SK-N-SH treated with all-trans-retinoic acid at 6 μM for 48 hours (cell line): Measurements from ENCODE around the gene CSDE1.
"Not testable (repeated sequence)": the region's sequence is repeated elsewhere in the genome, so short reads cannot be mapped to it uniquely, and the experiment has no call there.

ENCODE experiments used
- ATAC-seq: fragments of 200-7000 bp; cut with Tn5 transposase; 3 replicates; pipeline ENCODE4 v1.9.1; 2020; ENCODE audit warnings: mild to moderate bottlenecking, moderate library complexity
- BACH2 ChIP-seq: fragments of 250-450 bp; sonication (Bioruptor Pico); IDR thresholded peaks from 2 replicates; pipeline ENCODE4 v1.9.0; 2021; ENCODE audit warnings: mild to moderate bottlenecking, borderline replicate concordance
- CREB5 ChIP-seq: fragments of 250-450 bp; sonication (Bioruptor Pico); IDR thresholded peaks from 2 replicates; pipeline ENCODE4 v1.5.1; 2020; ENCODE audit warnings: low read depth, mild to moderate bottlenecking, moderate library complexity
- CSDC2 ChIP-seq: fragments of 250-450 bp; sonication (Bioruptor Pico); IDR thresholded peaks from 2 replicates; pipeline ENCODE4 v1.5.0; 2020; ENCODE audit warnings: mild to moderate bottlenecking, moderate library complexity
- ESRRG ChIP-seq: fragments of 250-450 bp; sonication (Bioruptor Pico); IDR thresholded peaks from 2 replicates; pipeline ENCODE4 v1.6.1; 2021; ENCODE audit warnings: mild to moderate bottlenecking
- GLIS3 ChIP-seq: fragments of 250-450 bp; sonication (Bioruptor Pico); IDR thresholded peaks from 2 replicates; pipeline ENCODE4 v1.5.0; 2020; ENCODE audit warnings: mild to moderate bottlenecking, moderate library complexity
- ISL1 ChIP-seq: fragments of 250-450 bp; sonication (Bioruptor Pico); IDR thresholded peaks from 2 replicates; pipeline ENCODE4 v2.1.2; 2022; ENCODE audit warnings: mild to moderate bottlenecking, moderate library complexity
- OSR1 ChIP-seq: fragments of 250-450 bp; sonication (Bioruptor Pico); IDR thresholded peaks from 2 replicates; pipeline ENCODE4 v1.8.0; 2022; ENCODE audit warnings: moderate library complexity, mild to moderate bottlenecking, inconsistent platforms
- PATZ1 ChIP-seq: fragments of 250-450 bp; sonication (Bioruptor Pico); IDR thresholded peaks from 2 replicates; pipeline ENCODE4 v1.8.0; 2020; ENCODE audit warnings: mild to moderate bottlenecking, moderate library complexity, borderline replicate concordance
- PPARA ChIP-seq: fragments of 250-450 bp; sonication (Bioruptor Pico); IDR thresholded peaks from 2 replicates; pipeline ENCODE4 v1.5.0; 2020; ENCODE audit warnings: mild to moderate bottlenecking, borderline replicate concordance
- RARB ChIP-seq: fragments of 250-450 bp; sonication (Bioruptor Pico); IDR thresholded peaks from 2 replicates; pipeline ENCODE4 v1.8.0; 2021; ENCODE audit warnings: mild to moderate bottlenecking, moderate library complexity
- SNAI2 ChIP-seq: fragments of 250-450 bp; sonication (Bioruptor Pico); IDR thresholded peaks from 2 replicates; pipeline ENCODE4 v1.5.0; 2020; ENCODE audit warnings: mild to moderate bottlenecking, moderate library complexity
- TCF4 ChIP-seq: fragments of 250-450 bp; sonication (Bioruptor Pico); IDR thresholded peaks from 2 replicates; pipeline ENCODE4 v1.8.0; 2021; ENCODE audit warnings: mild to moderate bottlenecking, moderate library complexity, borderline replicate concordance
- TOX ChIP-seq: fragments of 250-450 bp; sonication (Bioruptor Pico); IDR thresholded peaks from 2 replicates; pipeline ENCODE4 v1.8.0; 2021; ENCODE audit warnings: mild to moderate bottlenecking, moderate library complexity, borderline replicate concordance
- TSHZ2 ChIP-seq: fragments of 250-450 bp; sonication (Bioruptor Pico); IDR thresholded peaks from 2 replicates; pipeline ENCODE4 v1.5.0; 2020; ENCODE audit warnings: mild to moderate bottlenecking, moderate library complexity
- ZC3H10 ChIP-seq: fragments of 250-450 bp; sonication (Bioruptor Pico); IDR thresholded peaks from 2 replicates; pipeline ENCODE4 v1.5.1; 2021; ENCODE audit warnings: mild to moderate bottlenecking, moderate library complexity
- ZFP3 ChIP-seq: fragments of 250-450 bp; sonication (Bioruptor Pico); IDR thresholded peaks from 2 replicates; pipeline ENCODE4 v1.5.0; 2020; ENCODE audit warnings: mild to moderate bottlenecking, moderate library complexity
- ZFP30 ChIP-seq: fragments of 450-650 bp; formaldehyde crosslinking; IDR thresholded peaks from 2 replicates; pipeline ENCODE4 v1.5.0; 2022; ENCODE audit warnings: mild to moderate bottlenecking, moderate library complexity
- ZNF565 ChIP-seq: fragments of 450-650 bp; formaldehyde crosslinking; conservative IDR thresholded peaks from 2 replicates; pipeline ENCODE4 v1.5.0; 2020; ENCODE audit warnings: low read depth, mild to moderate bottlenecking, moderate library complexity
- ZNF70 ChIP-seq: fragments of 450-650 bp; formaldehyde crosslinking; IDR thresholded peaks from 2 replicates; pipeline ENCODE4 v1.5.0; 2020; ENCODE audit warnings: mild to moderate bottlenecking, moderate library complexity
- ZNF8 ChIP-seq: fragments of 450-650 bp; formaldehyde crosslinking; IDR thresholded peaks from 2 replicates; pipeline ENCODE4 v1.5.0; 2020; ENCODE audit warnings: mild to moderate bottlenecking, moderate library complexity
- TF ChIP-seq, protein P1 (sequence below): fragments of 250-450 bp; sonication (Bioruptor Pico); IDR thresholded peaks from 2 replicates; pipeline ENCODE4 v1.5.1; 2021; ENCODE audit warnings: mild to moderate bottlenecking, moderate library complexity

The CSDE1 gene

GRCh38 chr1:114757455-114758255, at the start of gene CSDE1:
CSDE1 (minus strand) TSS chr1:114757984; CDS start chr1:114739890, 18,094 bp downstream.
- TF ChIP-seq RARB (CRISPR knock-in tag), result peak; percentile 28; the same call in 1 of the 2 replicates
- TF ChIP-seq ZNF8, result no peak
- TF ChIP-seq, protein P1, sequence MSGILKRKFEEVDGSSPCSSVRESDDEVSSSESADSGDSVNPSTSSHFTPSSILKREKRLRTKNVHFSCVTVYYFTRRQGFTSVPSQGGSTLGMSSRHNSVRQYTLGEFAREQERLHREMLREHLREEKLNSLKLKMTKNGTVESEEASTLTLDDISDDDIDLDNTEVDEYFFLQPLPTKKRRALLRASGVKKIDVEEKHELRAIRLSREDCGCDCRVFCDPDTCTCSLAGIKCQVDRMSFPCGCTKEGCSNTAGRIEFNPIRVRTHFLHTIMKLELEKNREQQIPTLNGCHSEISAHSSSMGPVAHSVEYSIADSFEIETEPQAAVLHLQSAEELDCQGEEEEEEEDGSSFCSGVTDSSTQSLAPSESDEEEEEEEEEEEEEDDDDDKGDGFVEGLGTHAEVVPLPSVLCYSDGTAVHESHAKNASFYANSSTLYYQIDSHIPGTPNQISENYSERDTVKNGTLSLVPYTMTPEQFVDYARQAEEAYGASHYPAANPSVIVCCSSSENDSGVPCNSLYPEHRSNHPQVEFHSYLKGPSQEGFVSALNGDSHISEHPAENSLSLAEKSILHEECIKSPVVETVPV, result 0 out of 2 replicates have a peak, but pooled peaks have one; percentile 34
- TF ChIP-seq TSHZ2 (CRISPR knock-in tag), result 0 out of 2 replicates have a peak, but pooled peaks have one; percentile 24
- ATAC-seq, result peak; percentile 95

DNA sequence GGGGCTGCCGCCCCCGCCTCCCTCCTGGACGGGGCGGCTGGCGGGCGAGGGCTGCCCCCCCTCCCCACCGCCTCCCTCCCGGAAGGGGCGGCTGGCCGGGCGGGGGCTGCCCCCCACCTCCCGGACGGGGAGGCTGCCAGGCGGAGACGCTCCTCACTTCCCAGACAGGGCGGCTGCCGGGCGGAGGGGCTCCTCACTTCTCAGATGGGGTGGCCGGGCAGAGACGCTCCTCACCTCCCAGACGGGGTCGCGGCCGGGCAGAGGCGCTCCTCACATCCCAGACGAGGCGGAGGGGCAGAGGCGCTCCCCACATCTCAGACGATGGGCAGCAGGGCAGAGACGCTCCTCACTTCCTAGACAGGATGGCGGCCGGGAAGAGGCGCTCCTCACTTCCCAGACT, 46.7 kb upstream of the CSDE1 start:
- ATAC-seq, result not testable (repeated sequence)

DNA sequence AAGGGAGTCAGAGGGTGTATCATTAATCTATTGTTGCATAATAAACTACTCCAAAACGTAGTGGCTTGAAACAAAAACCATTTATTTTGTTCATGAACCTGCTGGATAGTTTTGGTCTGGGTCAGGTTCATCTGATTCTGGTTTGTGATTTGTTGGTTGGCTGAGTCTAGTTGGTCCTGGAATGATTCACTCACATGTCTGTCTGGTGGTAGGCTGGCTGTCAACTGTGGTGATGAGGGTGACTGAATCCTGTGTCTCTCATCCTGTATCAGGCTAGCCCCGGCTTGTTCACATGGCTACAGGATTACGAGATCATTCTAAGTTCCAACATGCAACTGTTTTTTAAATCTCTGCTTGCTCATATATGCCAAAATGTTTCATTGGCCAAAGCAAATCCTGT, 45.2 kb upstream of the CSDE1 start:
- TF ChIP-seq TOX (no peak), ZFP30 (no peak), CSDC2 (CRISPR knock-in tag) (no peak), CREB5 (CRISPR knock-in tag) (no peak), ZNF70 (CRISPR knock-in tag) (no peak), ZNF8 (no peak), ZC3H10 (CRISPR knock-in tag) (no peak), SNAI2 (CRISPR knock-in tag) (no peak), GLIS3 (no peak), ESRRG (no peak), BACH2 (CRISPR knock-in tag) (no peak), PATZ1 (CRISPR knock-in tag) (no peak), TCF4 (CRISPR knock-in tag) (no peak)
- TF ChIP-seq, all 23 proteins: peak for 0
- no peak for ATAC-seq

- TF ChIP-seq RARB (CRISPR knock-in tag) (no peak), TOX (no peak), CSDC2 (CRISPR knock-in tag) (no peak), ISL1 (CRISPR knock-in tag) (no peak), TSHZ2 (CRISPR knock-in tag) (no peak), PPARA (no peak), ZFP3 (CRISPR knock-in tag) (no peak), SNAI2 (CRISPR knock-in tag) (no peak), BACH2 (CRISPR knock-in tag) (no peak), ESRRG (no peak), PATZ1 (CRISPR knock-in tag) (no peak), ZNF565 (CRISPR knock-in tag) (no peak), OSR1 (CRISPR knock-in tag) (no peak)
- TF ChIP-seq, protein P1, result no peak
- ATAC-seq, result no peak
Measured at GRCh38 chr1:114794038-114794437, 36.3 kb upstream of the CSDE1 start.

DNA sequence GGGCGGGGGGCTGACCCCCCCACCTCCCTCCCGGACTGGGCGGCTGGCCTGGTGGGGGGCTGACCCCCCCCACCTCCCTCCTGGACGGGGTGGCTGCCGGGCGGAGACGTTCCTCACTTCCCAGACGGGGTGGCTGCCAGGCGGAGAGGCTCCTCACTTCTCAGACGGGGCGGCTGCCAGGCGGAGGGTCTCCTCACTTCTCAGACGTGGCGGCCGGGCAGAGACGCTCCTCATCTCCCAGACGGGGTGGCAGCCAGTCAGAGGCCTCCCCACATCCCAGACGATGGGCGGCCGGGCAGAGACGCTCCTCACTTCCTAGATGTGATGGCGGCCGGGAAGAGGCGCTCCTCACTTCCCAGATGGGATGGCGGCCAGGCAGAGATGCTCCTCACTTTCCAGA, 32.8 kb upstream of the CSDE1 start:
- not testable (repeated sequence) for ATAC-seq
